GM18519 (cell line): Measurements from ENCODE around the gene ASIC3.
"Not testable (repeated sequence)": the region's sequence is repeated elsewhere in the genome, so short reads cannot be mapped to it uniquely, and the experiment has no call there.

Experiments
- ATAC-seq: cut with Tn5 transposase; IDR thresholded peaks from one replicate; pipeline ENCODE4 v1.9.1; 2021; ENCODE audit warnings: mild to moderate bottlenecking, moderate library complexity; ENCODE audit not compliant: unreplicated experiment, low FRiP score

Gene ASIC3

DNA sequence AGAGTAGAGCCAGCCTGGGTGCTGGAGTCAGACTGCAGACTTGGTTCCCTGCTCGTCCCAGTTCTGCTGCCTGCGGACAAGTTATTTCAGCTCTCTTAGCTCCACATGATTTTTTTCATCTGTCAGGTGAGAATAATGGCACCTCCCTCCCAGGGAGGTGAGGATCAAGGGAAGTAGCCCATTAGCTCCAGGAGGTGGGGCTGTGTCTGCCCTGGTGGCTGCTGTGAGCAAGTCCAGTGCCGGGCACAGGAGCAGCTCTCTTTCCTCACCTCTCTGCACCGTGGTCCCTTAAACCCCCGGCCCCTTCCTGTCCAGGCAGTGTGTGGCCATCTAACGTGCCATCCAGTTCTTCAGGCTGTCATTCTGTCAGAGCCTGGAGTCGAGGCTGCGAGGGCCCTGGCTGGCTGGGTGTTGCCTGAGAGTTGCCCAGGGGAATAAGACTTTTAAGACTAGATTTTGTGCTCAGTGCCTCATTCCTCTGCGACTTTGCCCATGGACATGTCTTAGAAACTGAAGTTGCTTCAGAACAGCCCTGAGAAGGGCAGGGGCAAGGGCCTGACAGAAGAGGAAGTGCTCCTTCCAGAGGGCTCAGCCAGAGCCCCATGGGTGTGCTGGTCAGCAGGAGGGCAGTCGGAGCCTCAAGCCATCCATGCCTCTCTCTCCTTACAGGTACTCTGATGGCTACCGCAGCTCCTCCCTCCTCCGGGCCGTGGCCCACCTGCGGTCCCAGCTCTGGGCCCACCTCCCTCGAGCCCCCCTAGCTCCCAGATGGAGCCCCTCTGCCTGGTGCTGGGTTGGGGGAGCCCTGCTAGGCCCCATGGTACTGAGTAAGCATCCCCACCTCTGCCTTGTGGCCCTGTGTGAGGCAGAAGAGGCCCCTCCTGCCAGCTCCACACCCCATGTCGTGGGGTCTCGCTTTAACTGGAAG lies 15.1 kb upstream of the ASIC3 start:
- no peak for ATAC-seq

DNA sequence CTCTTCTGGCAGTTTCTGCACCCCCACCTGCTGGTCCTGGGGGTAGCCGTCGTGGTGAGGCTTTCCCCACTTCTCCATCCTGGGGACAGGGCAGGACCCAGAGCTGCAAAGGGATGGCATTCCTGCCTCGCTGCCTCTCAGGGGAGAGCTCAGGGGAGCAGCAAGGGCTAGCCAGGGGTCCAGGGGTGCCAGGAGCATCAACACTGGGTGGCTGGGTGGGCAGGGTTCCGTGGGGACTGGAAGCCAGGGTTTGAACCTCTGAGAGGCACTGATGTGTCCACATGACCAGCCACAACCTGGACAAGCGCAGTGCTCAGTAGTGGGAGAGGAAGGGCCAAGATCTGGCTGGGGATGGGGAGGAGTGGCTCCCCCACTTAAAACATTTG lies 14.5 kb upstream of the ASIC3 start:
- ATAC-seq = no peak

DNA sequence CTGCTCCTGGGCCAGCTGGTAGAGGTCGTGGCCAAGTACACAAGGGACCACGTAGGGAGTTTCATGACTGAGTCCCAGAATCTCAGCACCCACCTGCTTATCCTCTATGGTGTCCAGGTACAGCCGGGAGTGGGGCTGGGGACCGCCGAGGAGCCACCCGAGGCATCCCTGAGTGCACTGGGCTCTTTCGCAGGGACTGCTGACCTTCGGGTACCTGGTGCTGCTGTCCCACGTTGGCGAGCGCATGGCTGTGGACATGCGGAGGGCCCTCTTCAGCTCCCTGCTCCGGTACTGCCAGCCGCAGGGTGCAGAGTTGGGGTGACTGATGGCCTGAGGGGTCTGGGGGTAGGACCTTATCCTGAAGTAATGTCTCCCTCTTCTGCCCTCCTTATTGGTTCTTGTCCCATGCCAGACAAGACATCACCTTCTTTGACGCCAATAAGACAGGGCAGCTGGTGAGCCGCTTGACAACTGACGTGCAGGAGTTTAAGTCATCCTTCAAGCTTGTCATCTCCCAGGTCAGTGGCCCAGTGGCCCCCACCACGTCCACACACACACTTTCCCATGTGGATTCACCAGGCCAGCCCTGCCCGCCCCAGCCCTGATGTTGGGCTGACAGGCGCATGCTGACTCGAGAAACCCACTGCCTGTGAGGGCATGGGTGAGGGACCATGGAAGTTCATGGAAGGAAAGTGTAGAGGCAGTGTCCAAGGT lies 13.9 kb upstream of the ASIC3 start:
- no peak for ATAC-seq

DNA sequence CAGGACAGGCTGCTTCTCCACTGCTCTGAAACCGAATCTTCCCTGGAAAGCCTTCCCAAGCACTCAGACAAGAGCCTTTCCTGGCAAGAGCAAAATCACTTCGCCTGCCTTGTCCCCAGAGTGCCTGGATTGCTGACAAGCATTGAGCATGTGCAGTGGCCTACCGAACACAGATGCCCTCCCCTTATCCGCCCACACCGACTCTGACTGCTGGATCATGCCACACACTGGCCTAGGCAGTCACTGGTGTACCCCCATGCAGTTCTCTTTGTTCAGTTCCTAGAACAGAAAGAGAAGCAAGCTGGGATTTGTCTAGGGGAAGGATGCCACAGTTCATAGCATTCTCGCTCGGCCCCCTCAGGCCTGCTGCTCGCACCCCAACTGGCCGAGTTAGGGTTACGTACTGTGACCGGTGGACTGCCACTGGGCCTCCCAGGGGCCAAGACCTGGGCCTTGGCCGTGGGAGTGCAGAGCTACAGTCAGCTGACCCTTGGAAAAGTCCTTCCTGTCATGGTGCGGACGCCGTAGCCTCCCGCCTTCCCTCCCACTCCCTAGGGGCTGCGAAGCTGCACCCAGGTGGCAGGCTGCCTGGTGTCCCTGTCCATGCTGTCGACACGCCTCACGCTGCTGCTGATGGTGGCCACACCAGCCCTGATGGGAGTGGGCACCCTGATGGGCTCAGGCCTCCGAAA lies 13.2 kb upstream of the ASIC3 start:
- ATAC-seq = no peak

DNA sequence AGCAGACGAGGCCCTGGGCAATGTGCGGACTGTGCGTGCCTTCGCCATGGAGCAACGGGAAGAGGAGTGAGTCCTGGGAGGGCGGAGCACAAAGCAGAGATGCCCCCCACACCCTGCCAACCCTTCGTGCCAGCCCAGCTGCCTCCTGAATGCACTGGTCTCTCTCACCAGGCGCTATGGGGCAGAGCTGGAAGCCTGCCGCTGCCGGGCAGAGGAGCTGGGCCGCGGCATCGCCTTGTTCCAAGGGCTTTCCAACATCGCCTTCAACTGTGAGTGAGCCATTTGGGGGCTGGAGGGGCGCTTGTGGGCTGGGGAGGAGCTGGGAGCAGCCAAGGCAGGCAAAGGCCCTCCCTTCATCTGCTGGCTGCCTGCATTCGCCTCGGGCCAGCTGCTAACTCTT lies 12.4 kb upstream of the ASIC3 start:
- ATAC-seq = no peak

DNA sequence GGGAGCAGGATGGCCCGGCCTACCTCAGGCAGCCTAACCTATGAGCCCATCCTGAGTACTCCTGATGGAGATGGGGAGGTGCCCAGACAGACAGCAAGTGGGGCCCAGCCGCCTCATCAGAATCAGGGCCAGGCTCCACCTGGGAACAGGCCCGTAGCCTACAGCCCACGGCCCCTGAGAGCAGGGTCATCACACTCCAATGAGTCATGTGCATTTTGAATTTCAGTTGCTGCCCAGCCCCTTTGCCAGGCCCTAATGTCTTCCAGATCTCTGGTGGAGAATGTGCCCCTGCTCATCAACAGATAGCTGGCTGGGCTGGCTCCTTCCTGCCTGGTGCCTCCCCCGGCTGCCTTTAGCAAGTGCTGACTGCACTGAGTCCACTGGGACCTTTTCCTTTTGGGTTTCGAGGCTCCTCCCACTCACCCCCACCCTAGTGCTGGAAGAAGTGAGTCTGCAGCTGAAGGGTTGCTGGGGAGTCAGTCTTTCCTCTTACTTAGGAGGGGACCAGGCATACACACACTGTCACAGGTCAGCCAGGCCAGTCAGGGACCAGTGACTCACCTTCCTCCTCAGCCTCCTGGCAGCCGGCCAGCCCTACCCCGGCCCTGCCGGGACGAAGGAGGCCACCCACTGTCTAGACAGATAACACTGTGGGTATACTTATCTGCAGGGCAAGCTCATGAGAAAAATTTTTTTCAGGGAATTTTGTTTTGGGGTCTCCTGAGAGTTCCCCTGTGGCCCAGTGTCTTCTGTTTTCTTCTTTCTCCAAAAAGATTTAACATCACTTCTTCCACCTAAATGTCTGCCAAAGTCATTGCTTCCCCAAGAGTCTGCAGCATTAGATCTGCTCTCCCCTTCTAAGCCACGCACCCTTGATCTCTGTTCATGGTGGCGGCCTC lies 9.1 kb upstream of the ASIC3 start:
- ATAC-seq = no peak

DNA sequence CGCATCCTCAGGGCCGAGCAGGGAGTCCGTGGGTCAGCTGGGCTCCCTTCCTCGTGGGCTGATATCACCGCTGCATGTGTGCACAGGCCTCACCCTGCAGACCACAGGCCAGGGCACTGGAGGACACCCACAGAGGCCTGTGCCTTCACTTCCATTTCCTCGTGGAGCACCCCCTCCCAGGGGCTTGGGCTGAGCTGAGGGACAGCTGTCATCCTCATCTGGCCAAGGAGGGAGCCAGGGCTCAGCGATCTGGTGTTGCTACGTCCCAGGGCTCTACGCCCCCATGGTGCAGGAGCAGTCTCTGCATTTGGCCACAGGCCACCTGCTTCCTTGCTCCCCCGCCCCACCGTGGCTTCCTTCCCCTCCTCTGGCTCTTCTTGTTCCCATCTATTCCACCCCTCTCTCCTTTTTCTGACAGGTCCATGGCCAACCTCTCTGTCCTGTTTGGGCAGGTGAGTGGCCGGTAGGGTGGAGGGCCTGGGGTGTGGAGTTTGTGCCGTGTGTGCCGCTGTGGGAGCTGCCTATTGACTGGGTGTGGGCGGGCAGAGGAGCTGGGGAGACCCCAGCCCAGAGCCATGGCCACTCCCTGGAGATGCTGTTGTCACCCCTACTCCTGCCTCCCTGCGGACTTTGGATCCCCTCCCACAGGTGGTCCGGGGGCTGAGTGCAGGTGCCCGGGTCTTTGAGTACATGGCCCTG lies 8.3 kb upstream of the ASIC3 start:
- ATAC-seq = no peak

DNA sequence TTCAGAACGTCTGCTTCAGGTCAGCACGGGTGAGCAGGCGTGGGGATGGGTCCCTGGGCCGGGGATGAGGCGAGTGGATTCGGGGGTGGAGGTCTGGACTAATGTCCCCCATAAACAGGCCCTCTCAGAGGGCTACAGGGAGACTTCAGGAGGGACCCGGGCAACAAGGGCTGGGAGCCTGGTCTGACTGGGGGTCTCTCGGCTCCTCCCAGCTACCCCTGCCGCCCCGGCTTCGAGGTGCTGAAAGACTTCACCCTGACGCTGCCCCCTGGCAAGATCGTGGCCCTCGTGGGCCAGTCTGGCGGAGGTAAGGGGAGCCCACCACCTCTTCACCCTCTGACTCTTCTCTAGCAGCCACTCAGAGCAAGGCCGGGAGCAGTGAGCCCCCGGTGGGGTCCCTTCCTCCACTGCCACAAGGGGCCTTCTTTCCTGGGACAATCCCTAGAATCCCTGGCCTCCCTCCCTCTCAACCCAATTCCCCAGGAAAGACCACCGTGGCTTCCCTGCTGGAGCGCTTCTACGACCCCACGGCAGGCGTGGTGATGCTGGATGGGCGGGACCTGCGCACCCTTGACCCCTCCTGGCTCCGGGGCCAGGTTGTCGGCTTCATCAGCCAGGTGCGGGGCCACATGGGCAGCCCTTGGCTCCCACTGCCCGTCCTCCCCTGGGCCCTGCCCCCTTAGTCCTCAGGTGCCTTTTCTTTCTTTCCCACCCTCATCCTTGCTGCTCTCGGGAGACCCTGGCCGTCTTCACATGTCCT lies 7.5 kb upstream of the ASIC3 start:
- no peak for ATAC-seq

DNA sequence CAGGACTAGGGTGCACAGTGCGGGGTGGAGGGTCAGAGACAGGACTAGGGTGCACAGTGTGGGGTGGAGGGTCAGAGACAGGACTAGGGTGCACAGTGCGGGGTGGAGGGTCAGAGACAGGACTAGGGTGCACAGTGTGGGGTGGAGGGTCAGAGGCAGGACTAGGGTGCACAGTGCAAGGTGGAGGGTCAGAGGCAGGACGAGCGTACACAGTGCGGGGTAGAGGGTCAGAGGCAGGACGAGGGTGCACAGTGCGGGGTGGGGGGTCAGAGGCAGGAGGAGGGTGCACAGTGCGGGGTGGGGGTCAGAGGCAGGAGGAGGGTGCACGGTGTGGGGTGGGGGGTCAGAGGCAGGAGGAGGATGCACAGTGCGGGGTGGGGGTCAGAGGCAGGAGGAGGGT lies 4.9 kb upstream of the ASIC3 start:
- not testable (repeated sequence) for ATAC-seq

DNA sequence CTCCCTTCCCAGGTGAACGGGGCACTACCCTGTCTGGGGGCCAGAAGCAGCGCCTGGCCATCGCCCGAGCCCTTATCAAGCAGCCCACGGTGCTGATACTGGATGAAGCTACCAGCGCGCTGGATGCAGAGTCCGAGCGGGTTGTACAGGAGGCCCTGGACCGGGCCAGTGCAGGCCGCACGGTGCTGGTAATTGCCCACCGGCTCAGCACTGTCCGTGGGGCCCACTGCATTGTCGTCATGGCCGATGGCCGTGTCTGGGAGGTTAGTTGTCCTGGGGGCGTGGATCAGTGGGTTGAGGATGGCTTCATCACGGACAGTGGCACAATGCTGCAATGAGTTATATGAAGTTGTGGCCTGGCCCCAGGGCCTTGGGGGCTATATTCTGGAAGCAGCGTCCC lies 4.4 kb upstream of the ASIC3 start:
- ATAC-seq = no peak

DNA sequence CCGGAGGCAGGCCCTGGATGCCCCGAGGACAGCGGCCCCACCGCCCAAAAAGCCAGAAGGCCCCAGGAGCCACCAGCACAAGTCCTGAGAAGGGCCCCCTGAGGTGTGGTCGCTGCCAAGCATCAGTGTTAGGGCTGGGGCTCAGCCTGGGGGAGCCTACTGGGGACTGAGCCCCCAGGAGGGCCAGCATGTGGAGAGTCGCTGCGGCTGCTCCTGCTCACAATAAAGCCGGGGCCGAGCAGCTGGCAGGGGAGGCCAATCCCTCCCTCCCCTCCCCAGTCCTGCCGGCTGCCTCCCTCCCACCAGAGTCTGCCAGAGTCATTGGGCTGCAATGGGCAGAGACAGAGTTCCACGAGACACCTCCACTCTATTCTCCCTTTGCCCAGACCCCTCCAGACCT lies 3.1 kb upstream of the ASIC3 start:
- ATAC-seq = no peak

DNA sequence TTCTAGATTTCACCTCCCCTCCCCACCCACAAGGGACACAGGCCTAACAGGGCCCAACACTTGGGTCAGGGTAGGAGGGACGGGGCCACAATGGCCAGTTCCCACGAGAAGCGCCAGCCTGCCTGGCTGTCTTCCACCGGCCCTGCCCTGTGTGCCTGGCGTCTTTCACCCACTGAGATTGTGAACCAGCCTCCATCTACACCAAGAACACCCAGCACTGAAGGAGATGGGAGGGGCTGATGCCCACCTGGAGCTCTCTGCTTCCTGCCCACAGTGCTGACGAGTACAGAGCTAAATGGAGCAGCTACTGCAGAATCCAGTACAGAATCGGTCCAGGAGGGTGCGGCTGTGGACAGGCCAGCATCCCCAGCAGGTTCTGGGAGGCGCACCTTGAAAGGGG lies 2.4 kb upstream of the ASIC3 start:
- no peak for ATAC-seq

DNA sequence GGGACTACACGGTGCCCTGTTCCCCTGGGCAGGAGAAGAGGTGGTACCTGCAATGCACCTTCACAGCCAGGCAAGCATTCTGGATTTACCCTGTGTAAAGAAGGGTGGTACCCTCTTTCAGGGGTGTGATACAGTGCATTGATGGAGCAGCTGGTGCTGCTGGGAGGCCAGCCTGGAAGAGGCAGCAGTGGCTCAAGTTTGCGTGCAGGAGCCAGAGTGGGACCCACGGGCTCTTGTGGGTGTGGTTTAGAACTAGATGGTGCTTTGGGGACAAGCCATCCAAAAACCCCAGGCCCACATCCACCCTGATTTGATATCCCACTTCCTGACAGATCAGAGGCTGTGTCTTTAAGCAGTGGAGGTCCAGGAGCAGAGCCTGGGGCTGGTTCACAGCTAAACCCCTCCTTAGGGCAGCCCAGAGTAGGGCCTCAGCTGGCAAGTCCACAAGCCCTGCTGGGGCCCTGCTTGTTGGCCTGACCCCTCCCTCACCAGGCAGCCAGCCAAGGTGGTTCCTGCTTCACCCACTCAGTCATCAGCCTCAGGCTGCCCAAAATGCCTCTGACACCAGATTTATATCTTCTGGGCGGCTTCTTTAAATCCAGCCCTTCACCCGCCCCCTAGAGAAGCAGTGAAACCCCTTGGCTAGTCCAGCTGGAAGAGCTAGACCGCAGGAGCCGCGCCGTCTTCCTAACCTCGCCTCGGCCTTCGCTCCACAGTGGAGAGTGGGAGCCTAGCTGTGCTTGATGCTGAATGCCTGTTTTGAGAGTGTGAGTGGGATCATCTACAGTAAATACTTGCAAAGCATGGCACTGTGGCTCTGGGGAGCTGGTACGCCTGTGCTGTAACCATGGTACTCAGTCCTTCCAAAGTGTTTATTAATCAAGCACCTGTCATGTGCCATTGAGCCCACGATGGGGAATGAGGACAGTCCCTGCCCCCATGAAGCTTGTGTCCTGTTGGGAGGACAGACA lies 1.4 kb upstream of the ASIC3 start:
- no peak for ATAC-seq

DNA sequence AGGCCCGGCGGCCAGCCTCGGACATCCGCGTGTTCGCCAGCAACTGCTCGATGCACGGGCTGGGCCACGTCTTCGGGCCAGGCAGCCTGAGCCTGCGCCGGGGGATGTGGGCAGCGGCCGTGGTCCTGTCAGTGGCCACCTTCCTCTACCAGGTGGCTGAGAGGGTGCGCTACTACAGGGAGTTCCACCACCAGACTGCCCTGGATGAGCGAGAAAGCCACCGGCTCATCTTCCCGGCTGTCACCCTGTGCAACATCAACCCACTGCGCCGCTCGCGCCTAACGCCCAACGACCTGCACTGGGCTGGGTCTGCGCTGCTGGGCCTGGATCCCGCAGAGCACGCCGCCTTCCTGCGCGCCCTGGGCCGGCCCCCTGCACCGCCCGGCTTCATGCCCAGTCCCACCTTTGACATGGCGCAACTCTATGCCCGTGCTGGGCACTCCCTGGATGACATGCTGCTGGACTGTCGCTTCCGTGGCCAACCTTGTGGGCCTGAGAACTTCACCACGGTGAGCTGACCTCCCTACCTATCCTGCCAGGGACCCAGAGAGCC lies 656 bp downstream of the ASIC3 start:
- ATAC-seq = no peak

DNA sequence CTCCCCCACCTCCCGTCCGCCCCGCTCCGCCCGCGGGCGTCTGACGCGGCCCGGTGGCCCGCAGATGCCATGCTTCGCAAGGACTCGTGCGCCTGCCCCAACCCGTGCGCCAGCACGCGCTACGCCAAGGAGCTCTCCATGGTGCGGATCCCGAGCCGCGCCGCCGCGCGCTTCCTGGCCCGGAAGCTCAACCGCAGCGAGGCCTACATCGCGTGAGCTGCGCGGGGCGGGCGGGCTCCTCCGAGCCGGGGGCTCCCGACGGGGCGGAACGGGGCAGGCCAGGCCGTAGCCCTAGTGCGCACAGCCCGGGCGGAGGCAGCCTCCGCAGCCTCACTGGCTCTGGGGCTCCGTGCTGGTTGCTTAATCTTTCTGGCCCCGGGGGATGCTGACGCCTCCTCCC lies 2.8 kb downstream of the ASIC3 start:
- no peak for ATAC-seq

DNA sequence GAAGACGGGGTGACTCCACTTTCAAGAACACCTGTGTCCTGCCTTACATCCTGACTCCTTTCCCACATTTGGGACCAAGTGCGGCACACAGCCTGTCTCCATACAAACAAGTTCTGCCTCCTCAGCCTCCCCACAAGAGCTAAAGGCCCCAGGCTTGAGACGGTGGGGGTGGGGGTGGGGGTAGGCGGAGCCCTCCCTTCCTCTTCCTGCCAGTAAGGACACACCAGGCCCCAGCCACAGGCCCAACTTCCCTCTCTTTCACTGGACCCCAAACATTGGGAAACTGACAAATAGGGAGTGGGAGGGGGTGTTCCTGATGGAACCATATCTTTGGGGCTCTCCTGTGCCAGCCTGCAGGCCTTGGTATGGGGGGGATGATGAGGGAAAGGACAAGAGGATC lies 4.8 kb downstream of the ASIC3 start:
- ATAC-seq = no peak

DNA sequence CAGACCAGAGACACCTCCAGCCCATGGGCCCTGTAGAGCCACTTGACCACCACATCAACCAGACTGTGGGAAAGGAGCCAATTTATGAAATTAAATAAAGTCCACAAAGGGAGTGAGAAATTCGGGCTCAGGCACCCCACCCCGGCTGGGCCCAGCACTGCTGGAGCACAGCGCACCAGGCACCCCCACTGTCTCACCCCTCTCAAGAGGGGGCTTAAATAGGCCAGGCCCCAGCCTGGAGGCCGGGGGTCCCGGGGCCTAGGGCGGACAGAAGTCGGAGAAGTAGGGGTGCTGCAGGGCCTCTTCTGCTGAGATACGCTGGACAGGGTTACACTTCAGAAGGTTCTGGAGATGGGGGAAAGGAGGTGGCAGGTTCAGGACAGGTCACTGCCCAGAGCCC lies 5.4 kb downstream of the ASIC3 start:
- ATAC-seq = no peak

DNA sequence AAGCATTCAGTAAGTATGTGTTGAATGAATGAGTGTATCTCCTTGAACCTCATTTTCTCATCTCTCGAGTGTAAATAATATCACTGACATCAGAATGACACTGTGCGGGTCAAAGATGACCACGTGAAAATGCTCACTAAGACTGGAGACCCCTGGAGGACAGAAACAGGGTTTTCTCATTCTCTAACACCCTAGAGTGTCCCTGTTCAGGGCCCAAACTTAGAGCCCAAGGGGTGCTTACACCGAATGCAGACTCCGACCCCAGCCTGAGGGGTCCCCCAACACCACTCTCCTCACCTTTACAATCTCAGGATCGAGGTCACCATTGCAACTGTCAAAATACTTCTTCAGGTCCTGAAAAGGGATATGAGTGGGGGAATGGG lies 7.9 kb downstream of the ASIC3 start:
- ATAC-seq = no peak
